GM21717 (cell line): ENCODE measurements around the gene TBL1X.

Experiments
- ATAC-seq: cut with Tn5 transposase; IDR thresholded peaks from one replicate; pipeline ENCODE4 v1.9.1; 2021; ENCODE audit warnings: mild to moderate bottlenecking, moderate library complexity; ENCODE audit not compliant: unreplicated experiment

TBL1X gene

GRCh38 chrX:9690046-9690445, 225.2 kb downstream of the TBL1X start:
- ATAC-seq = no peak

GRCh38 chrX:9693307-9694001, 228.6 kb downstream of the TBL1X start:
- no peak for ATAC-seq

GRCh38 chrX:9698576-9698975, 233.7 kb downstream of the TBL1X start:
- ATAC-seq = no peak

GRCh38 chrX:9700555-9700954, 235.7 kb downstream of the TBL1X start:
- ATAC-seq = no peak

- no peak for ATAC-seq
Observed at GRCh38 chrX:9701790-9702189, 236.9 kb downstream of the TBL1X start.

- no peak for ATAC-seq
Observed at GRCh38 chrX:9703406-9703805, 238.5 kb downstream of the TBL1X start.

GRCh38 chrX:9704876-9705465, 240.1 kb downstream of the TBL1X start:
- ATAC-seq = no peak

GRCh38 chrX:9706421-9706820, 241.6 kb downstream of the TBL1X start:
- no peak for ATAC-seq

GRCh38 chrX:9707306-9708033, 242.6 kb downstream of the TBL1X start:
- ATAC-seq = no peak

GRCh38 chrX:9708086-9708485, 243.2 kb downstream of the TBL1X start:
- no peak for ATAC-seq

GRCh38 chrX:9708923-9709553, 244.2 kb downstream of the TBL1X start:
- ATAC-seq = peak; percentile 81

GRCh38 chrX:9710332-9710731, 245.5 kb downstream of the TBL1X start:
- no peak for ATAC-seq

GRCh38 chrX:9717376-9717775, 252.5 kb downstream of the TBL1X start:
- ATAC-seq = no peak

GRCh38 chrX:9724711-9725110, 259.9 kb downstream of the TBL1X start:
- ATAC-seq = no peak

GRCh38 chrX:9728261-9728660, 263.4 kb downstream of the TBL1X start:
- ATAC-seq = no peak

GRCh38 chrX:9729171-9729885, 264.5 kb downstream of the TBL1X start:
- no peak for ATAC-seq

- no peak for ATAC-seq
Observed at GRCh38 chrX:9730078-9730477, 265.2 kb downstream of the TBL1X start.

GRCh38 chrX:9730752-9731151, 265.9 kb downstream of the TBL1X start:
- ATAC-seq = no peak

- ATAC-seq = no peak
Observed at GRCh38 chrX:9737363-9737762, 272.5 kb downstream of the TBL1X start.

GRCh38 chrX:9738151-9738550, 273.3 kb downstream of the TBL1X start:
- no peak for ATAC-seq

GRCh38 chrX:9739130-9739529, 274.3 kb downstream of the TBL1X start:
- ATAC-seq = no peak
